Ishikawa (cell line): ENCODE measurements around the gene SHC4.

Experiments used
- EGR1 ChIP-seq: IDR thresholded peaks from 2 replicates; pipeline ENCODE4 v1.6.1; 2012
- EP300 ChIP-seq: IDR thresholded peaks from 2 replicates; pipeline ENCODE4 v1.6.1; 2012; ENCODE audit warnings: borderline replicate concordance
- REST ChIP-seq: IDR thresholded peaks from 2 replicates; pipeline ENCODE4 v1.6.1; 2012; ENCODE audit warnings: low read depth, mild to moderate bottlenecking

- TF ChIP-seq EP300 (no peak), EGR1 (no peak), REST (no peak)
Measured at GRCh38 chr15:48992096-48992495, 28.4 kb upstream of the SHC4 start.
